GM15510 (cell line): Measurements from ENCODE around the gene TBC1D22A.

Source experiments
- POLR2A ChIP-seq: IDR thresholded peaks from 3 replicates; pipeline ENCODE4 v1.6.1; 2011; ENCODE audit warnings: borderline replicate concordance; ENCODE audit not compliant: insufficient read length; ENCODE audit errors: extremely low read depth

The TBC1D22A gene

GRCh38 chr22:47112994-47113852, 350.8 kb downstream of the TBC1D22A start:
- no peak for TF ChIP-seq POLR2A

DNA sequence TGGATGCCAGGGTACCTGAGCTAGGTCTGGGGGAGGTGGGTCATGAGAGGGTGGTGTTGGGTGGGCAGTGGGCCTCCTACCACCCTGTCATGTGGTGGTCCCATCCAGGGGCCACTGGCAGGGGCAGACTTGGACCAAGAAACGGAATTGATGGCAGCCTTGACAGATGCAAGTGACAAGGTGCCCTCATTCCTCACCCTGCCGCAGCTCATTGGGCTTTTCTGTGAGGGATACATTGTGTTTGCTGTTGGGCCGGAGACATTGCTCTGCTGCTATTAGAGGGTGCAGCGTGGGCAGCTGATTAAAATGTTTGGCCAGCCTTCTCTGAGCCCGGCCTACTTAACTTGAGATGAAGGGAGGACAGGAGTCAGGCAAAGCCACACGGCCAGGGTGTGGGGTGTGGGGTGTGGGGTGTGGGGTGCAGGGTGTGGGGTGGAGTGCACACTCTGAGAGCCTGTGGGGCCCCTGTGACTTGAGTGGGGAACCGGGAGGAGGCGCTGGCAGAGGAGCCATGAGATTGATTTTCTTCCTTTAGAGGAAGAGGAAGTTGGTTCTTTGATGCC, 351.5 kb downstream of the TBC1D22A start:
- TF ChIP-seq POLR2A, result no peak

GRCh38 chr22:47114813-47115517, 352.5 kb downstream of the TBC1D22A start:
- TF ChIP-seq POLR2A, result no peak

DNA sequence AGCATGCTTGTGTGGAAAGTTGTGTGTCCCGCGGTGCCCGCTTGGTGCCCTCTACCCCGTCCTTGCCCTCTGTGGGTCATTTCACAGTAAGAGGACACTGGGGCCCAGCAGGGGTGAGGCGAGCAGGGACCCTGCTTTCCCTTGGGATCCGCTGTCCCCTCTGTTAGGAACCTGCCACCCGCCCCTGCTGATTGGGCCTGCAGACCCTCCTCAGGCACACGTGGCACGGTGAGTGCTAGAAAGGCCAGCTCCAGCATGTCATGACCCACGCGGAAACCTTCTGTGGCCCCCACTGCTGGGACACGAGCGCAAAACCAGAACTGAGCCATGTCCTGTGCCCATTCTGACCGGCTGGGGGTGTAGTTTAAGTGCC, 353.1 kb downstream of the TBC1D22A start:
- no peak for TF ChIP-seq POLR2A

GRCh38 chr22:47115921-47116320, 353.5 kb downstream of the TBC1D22A start:
- TF ChIP-seq POLR2A, result no peak

DNA sequence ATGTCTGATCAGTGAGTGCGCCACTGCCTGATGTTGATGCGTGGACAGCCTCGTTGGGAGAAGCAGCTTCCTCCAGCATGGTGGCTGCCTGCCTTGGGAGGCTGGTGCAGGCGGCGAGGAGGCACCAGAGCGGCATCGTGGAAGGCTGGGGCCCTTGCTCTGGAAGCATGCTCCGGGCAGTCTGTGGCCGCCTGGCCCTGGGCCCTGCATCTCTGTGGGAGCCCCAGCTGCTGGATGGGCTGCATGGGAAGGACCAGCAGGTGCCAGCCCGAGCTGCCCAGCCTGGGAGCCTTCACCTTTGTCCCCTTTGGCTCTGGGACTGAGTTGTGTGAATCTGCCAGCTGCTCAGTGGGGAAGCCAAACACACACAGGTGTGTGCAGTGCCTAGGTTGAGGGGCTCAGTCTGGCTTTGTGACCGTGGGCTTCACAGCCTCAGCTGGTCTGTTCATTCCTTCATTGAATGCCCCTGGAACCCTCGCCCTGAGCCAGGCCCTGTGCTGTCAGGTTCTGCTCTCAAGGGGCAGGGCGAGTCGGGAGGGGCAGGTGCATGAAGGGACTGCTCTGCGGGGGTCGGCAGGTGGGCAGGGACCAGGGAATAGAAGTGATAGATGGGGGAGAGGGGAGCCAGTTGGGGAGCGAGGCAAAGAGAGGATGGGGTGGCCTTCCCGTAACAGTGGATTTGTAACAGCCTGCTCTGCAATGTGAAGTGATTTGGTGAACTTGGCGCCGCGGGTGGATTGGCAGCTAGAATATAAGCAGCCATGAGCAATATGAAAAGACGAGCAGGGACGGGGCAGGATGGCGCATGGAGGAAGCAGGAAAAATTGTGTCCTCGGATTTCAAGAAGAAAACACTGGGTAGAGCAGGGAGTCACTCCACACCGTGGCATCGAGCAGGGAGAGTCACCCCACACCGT, 354.2 kb downstream of the TBC1D22A start:
- TF ChIP-seq POLR2A, result no peak

- TF ChIP-seq POLR2A, result no peak
Observed at GRCh38 chr22:47119181-47119580, 356.7 kb downstream of the TBC1D22A start.

GRCh38 chr22:47120399-47120798, 357.9 kb downstream of the TBC1D22A start:
- no peak for TF ChIP-seq POLR2A

GRCh38 chr22:47121791-47122190, 359.3 kb downstream of the TBC1D22A start:
- TF ChIP-seq POLR2A, result no peak

- TF ChIP-seq POLR2A, result no peak
Observed at GRCh38 chr22:47122441-47123000, 360.1 kb downstream of the TBC1D22A start.

- TF ChIP-seq POLR2A, result no peak
Observed at GRCh38 chr22:47123006-47123826, 360.8 kb downstream of the TBC1D22A start.

DNA sequence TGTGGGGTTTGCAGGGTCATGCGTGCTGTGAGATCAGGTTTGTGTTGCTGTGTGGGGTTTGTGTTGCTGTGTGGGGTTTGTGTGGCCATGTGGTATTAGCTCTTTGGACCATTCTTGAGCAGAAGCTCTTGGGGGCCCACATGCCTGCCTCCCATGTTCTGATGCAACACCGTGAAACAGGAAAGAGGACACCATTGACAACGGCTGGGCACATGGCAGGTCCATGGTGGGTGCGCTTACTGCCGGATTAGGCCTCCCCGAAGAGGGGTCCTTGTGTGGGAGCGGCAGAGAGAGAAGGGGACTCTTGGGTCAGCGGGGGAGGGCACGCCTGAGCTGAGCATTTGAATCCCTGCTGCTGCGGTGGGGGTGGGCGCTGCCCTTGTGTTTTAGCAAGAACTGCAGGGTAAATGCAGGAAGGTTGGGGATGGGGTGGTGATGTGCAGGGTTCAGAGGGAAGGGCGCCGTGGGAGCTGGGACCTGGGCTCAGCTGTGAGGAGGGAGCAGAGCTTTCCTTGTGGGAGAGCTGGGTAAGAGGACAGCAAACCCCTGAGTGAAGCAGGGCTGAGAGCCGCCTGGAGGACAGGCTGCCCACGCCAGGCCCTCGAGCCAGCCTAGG, 361.5 kb downstream of the TBC1D22A start:
- no peak for TF ChIP-seq POLR2A

DNA sequence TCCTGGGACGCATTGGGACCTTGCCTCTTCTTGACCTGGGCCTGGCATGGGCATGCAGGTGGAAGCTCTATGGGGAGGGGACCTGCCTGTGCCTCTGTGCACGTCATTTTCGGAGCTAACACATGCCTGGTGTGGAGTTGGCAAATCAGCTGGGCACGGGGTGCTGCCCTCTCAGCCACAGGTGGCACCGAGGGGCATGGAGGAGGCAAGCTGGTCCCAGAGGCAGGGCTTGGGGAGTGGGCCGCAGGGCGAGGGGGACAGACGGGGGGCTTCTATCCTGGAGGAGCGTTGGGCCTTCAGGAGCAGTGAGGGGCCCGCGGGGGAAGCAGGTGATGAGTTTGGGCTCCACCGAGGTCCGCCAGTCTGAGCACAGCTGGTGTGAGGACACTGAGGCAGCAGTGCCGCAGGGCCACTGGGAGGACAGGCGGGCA, 362.0 kb downstream of the TBC1D22A start:
- no peak for TF ChIP-seq POLR2A
